Ishikawa (cell line): ENCODE data around the gene CROCC2.

ENCODE experiments used
- CREB1 ChIP-seq: IDR thresholded peaks from 2 replicates; pipeline ENCODE4 v1.6.1; 2012; ENCODE audit warnings: low read depth
- FOXM1 ChIP-seq: IDR thresholded peaks from 2 replicates; pipeline ENCODE4 v1.6.1; 2012; ENCODE audit warnings: low read depth, borderline replicate concordance
- RAD21 ChIP-seq: IDR thresholded peaks from 2 replicates; pipeline ENCODE4 v1.6.1; 2012; ENCODE audit warnings: low read depth
- REST ChIP-seq: IDR thresholded peaks from 2 replicates; pipeline ENCODE4 v1.6.1; 2012; ENCODE audit warnings: low read depth, mild to moderate bottlenecking
- TAF1 ChIP-seq: IDR thresholded peaks from 2 replicates; pipeline ENCODE4 v1.6.1; 2012; ENCODE audit warnings: low read depth, mild to moderate bottlenecking
- USF1 ChIP-seq: IDR thresholded peaks from 2 replicates; pipeline ENCODE4 v1.6.1; 2012

- TF ChIP-seq TAF1, result no peak
- no peak for TF ChIP-seq CREB1
- TF ChIP-seq USF1, result no peak
- no peak for TF ChIP-seq REST
- no peak for TF ChIP-seq RAD21
- no peak for TF ChIP-seq FOXM1
Observed at GRCh38 chr2:240918258-240919091, 12.3 kb downstream of the CROCC2 start.
